ENCODE results near the gene MUC20. TPM values are rescaled to one million over a fixed set of nuclear protein-coding genes. Genes with fewer than 3 reads are reported as not detected.

The MUC20 gene
- total and polyA plus RNA-seq, 9 of the 15 experiments (the other 6 are each of a cell fraction or from before 2014, with no cell fraction given), result 0.03 to 0.23 (median 0.15) TPM; not detected in 3

GRCh38 chr3:195700319-195700718 lies 20.5 kb upstream of the MUC20 start (continued):
- TF ChIP-seq REST (IDR thresholded peaks at IDR 0.05; ENCODE audit: borderline replicate concordance) (no peak), REST (CRISPR knock-in tag; IDR thresholded peaks at IDR 0.05; ENCODE audit: low read depth) (no peak), KAT7 (CRISPR knock-in tag; IDR thresholded peaks at IDR 0.05; ENCODE audit: borderline replicate concordance) (no peak), BRD9 (IDR thresholded peaks at IDR 0.05; ENCODE audit: low read depth, partially characterized antibody) (no peak), PHTF2 (CRISPR knock-in tag; IDR thresholded peaks at IDR 0.05) (no peak)
- TF ChIP-seq, protein P1, sequence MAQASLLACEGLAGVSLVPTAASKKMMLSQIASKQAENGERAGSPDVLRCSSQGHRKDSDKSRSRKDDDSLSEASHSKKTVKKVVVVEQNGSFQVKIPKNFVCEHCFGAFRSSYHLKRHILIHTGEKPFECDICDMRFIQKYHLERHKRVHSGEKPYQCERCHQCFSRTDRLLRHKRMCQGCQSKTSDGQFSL (CRISPR knock-in tag; IDR thresholded peaks at IDR 0.05), result no peak
- TF ChIP-seq, protein P1 (tag; IDR thresholded peaks at IDR 0.05), result no peak
- TF ChIP-seq, protein P2, sequence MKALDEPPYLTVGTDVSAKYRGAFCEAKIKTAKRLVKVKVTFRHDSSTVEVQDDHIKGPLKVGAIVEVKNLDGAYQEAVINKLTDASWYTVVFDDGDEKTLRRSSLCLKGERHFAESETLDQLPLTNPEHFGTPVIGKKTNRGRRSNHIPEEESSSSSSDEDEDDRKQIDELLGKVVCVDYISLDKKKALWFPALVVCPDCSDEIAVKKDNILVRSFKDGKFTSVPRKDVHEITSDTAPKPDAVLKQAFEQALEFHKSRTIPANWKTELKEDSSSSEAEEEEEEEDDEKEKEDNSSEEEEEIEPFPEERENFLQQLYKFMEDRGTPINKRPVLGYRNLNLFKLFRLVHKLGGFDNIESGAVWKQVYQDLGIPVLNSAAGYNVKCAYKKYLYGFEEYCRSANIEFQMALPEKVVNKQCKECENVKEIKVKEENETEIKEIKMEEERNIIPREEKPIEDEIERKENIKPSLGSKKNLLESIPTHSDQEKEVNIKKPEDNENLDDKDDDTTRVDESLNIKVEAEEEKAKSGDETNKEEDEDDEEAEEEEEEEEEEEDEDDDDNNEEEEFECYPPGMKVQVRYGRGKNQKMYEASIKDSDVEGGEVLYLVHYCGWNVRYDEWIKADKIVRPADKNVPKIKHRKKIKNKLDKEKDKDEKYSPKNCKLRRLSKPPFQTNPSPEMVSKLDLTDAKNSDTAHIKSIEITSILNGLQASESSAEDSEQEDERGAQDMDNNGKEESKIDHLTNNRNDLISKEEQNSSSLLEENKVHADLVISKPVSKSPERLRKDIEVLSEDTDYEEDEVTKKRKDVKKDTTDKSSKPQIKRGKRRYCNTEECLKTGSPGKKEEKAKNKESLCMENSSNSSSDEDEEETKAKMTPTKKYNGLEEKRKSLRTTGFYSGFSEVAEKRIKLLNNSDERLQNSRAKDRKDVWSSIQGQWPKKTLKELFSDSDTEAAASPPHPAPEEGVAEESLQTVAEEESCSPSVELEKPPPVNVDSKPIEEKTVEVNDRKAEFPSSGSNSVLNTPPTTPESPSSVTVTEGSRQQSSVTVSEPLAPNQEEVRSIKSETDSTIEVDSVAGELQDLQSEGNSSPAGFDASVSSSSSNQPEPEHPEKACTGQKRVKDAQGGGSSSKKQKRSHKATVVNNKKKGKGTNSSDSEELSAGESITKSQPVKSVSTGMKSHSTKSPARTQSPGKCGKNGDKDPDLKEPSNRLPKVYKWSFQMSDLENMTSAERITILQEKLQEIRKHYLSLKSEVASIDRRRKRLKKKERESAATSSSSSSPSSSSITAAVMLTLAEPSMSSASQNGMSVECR (CRISPR knock-in tag; IDR thresholded peaks at IDR 0.05), result 0 out of 2 replicates have a peak, but pooled peaks have one; percentile 23
- TF ChIP-seq, protein P3, sequence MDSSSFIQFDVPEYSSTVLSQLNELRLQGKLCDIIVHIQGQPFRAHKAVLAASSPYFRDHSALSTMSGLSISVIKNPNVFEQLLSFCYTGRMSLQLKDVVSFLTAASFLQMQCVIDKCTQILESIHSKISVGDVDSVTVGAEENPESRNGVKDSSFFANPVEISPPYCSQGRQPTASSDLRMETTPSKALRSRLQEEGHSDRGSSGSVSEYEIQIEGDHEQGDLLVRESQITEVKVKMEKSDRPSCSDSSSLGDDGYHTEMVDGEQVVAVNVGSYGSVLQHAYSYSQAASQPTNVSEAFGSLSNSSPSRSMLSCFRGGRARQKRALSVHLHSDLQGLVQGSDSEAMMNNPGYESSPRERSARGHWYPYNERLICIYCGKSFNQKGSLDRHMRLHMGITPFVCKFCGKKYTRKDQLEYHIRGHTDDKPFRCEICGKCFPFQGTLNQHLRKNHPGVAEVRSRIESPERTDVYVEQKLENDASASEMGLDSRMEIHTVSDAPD (CRISPR knock-in tag; IDR thresholded peaks at IDR 0.05), result no peak
